Gastroesophageal sphincter (tissue), 4 donors: ENCODE results near the gene TENT4B. TPM values are rescaled to one million over a fixed set of nuclear protein-coding genes. Genes with fewer than 3 reads are reported as not detected.

Source experiments
- ATAC-seq: fragments of 150-250 bp; one replicate; pipeline ENCODE4 v1.9.1; 2016; ENCODE audit warnings: mild to moderate bottlenecking, moderate library complexity
- H3K27ac ChIP-seq, 4 donors: fragments of 200-600 bp; sonication (generic) in 3 of 4; 1 replicate in 3 of 4; 2 replicates in 1 of 4; pipeline ENCODE4 v1.5.1; 2016 to 2019
- H3K27me3 ChIP-seq: fragments of 200-600 bp; sonication (generic); one replicate; pipeline ENCODE4 v1.5.1; 2019
- H3K36me3 ChIP-seq, 2 donors: fragments of 200-600 bp; sonication (generic); one replicate each; pipeline ENCODE4 v1.5.1; 2019; ENCODE audit warnings: control low read depth in 1 of 2
- H3K4me1 ChIP-seq, 3 donors: fragments of 200-600 bp; sonication (generic); 1 replicate in 2 of 3; 2 replicates in 1 of 3; pipeline ENCODE4 v1.5.1; 2016 to 2019; ENCODE audit warnings: control low read depth in 2 of 3
- H3K4me3 ChIP-seq, 2 donors: fragments of 200-600 bp; sonication (generic); one replicate each; pipeline ENCODE4 v1.5.1; 2019; ENCODE audit warnings: mild to moderate bottlenecking in 1 of 2, moderate library complexity in 1 of 2
- H3K9me3 ChIP-seq, 3 donors: fragments of 200-600 bp; sonication (generic); one replicate each; pipeline ENCODE4 v1.5.1; 2017 to 2019; ENCODE audit warnings: control low read depth in 2 of 3
- CTCF ChIP-seq, 4 experiments: fragments of 200-600 bp in 2 of 4; fragments of 450-650 bp in 2 of 4; sonication (generic) in 1 of 4; IDR thresholded peaks; one replicate each; pipeline ENCODE4 v1.5.1; 2017 to 2019; ENCODE audit warnings: antibody characterized with exemption in 4 of 4, mild to moderate bottlenecking in 2 of 4, moderate library complexity in 2 of 4
- EP300 ChIP-seq: sonication (generic); formaldehyde crosslinking; IDR thresholded peaks from one replicate; pipeline ENCODE4 v1.6.1; 2017; ENCODE audit warnings: antibody characterized with exemption, mild to moderate bottlenecking
- POLR2A ChIP-seq, 2 donors: fragments of 450-650 bp; IDR thresholded peaks; one replicate each; pipeline ENCODE4 v1.6.1; 2017; ENCODE audit warnings: antibody characterized with exemption in 2 of 2, mild to moderate bottlenecking in 2 of 2, moderate library complexity in 1 of 2
- POLR2AphosphoS5 ChIP-seq: sonication (generic); formaldehyde crosslinking; IDR thresholded peaks from one replicate; pipeline ENCODE4 v1.6.1; 2017; ENCODE audit warnings: antibody characterized with exemption
- WGBS, 2 donors: methylation state at CpG; one replicate each; pipeline ENCODE4 v1.1.5; 2018; ENCODE audit warnings: low coverage in 1 of 2; 5-methylcytosine and 5-hydroxymethylcytosine counted together
- total RNA-seq, 4 donors: library from RNA; depleted of rRNA; stranded (reverse); fragments of >200 nt; gene quantifications; one replicate each; pipeline ENCODE4 v1.1.0, GENCODE V29; 2016

The TENT4B gene
- total RNA-seq, 4 donors from 2014 or later = 13.9 to 25.7 (median 20.9) TPM

GRCh38 chr16:50252082-50252611 lies 99.0 kb downstream of the TENT4B start:
- 81% methylated on average over 2 of the region's 9 CpGs; no CpG with 5 or more reads in 1 of the 2 donors for WGBS, 2 donors
- Histone ChIP-seq H3K27ac (no peak overlapping the region), H3K4me3 (no peak overlapping the region), H3K4me1 (peaks cover 0 to 10% (median 0%) of the 10 kb centered on the region in 3 donors), H3K9me3 (no peaks in the 10 kb centered on the region), H3K36me3 (no peaks in the 10 kb centered on the region), H3K27me3 (no peaks in the 10 kb centered on the region)
- TF ChIP-seq CTCF (IDR thresholded peaks at IDR 0.05) = no peak
- ATAC-seq = peak; percentile 28

GRCh38 chr16:50252874-50253513 lies 99.9 kb downstream of the TENT4B start:
- Histone ChIP-seq H3K36me3 (no peaks in the 10 kb centered on the region), H3K9me3 (no peaks in the 10 kb centered on the region), H3K27me3 (no peaks in the 10 kb centered on the region), H3K4me3 (no peak overlapping the region), H3K4me1 (peaks cover 0 to 10% (median 0%) of the 10 kb centered on the region in 3 donors), H3K27ac (no peak overlapping the region)
- 69 to 76% methylated on average over 6 to 8 of the region's 12 CpGs for WGBS, 2 donors
- TF ChIP-seq CTCF (IDR thresholded peaks at IDR 0.05) (no peak), EP300 (no peak), POLR2AphosphoS5 (no peak), POLR2A (IDR thresholded peaks at IDR 0.05) (no peak)
- ATAC-seq = no peak

GRCh38 chr16:50253514-50253910 lies 100.4 kb downstream of the TENT4B start:
- H3K36me3 ChIP-seq = no peaks in the 10 kb centered on the region

GRCh38 chr16:50254072-50254471 lies 101.0 kb downstream of the TENT4B start:
- Histone ChIP-seq H3K27me3 (no peaks in the 10 kb centered on the region), H3K27ac (no peak overlapping the region), H3K9me3 (no peaks in the 10 kb centered on the region), H3K4me3 (no peak overlapping the region), H3K36me3 (no peaks in the 10 kb centered on the region), H3K4me1 (peaks cover 0 to 19% (median 0%) of the 10 kb centered on the region in 3 donors)
- no peak for ATAC-seq
- WGBS, 2 donors = 20 to 90% methylated on average over 1 to 4 of the region's 7 CpGs
- TF ChIP-seq EP300 (no peak), POLR2AphosphoS5 (no peak), POLR2A (IDR thresholded peaks at IDR 0.05) (no peak), CTCF (IDR thresholded peaks at IDR 0.05) (no peak)

More at GRCh38 chr16:50253514-50253910, 100.4 kb downstream of the TENT4B start:
- Histone ChIP-seq H3K27me3 (no peaks in the 10 kb centered on the region), H3K9me3 (no peaks in the 10 kb centered on the region), H3K4me1 (peaks cover 0 to 13% (median 0%) of the 10 kb centered on the region in 3 donors), H3K4me3 (no peak overlapping the region), H3K27ac (no peak overlapping the region)
- WGBS, 2 donors = 100% methylated on average over 1 of the region's 8 CpGs; no CpG with 5 or more reads in 1 of the 2 donors
- TF ChIP-seq POLR2A (IDR thresholded peaks at IDR 0.05) (no peak), CTCF (IDR thresholded peaks at IDR 0.05) (no peak), EP300 (no peak), POLR2AphosphoS5 (no peak)
- ATAC-seq = no peak

GRCh38 chr16:50255538-50255937 lies 102.4 kb downstream of the TENT4B start:
- Histone ChIP-seq H3K27me3 (no peaks in the 10 kb centered on the region), H3K9me3 (no peaks in the 10 kb centered on the region), H3K4me3 (no peak overlapping the region), H3K27ac (no peak overlapping the region), H3K36me3 (no peaks in the 10 kb centered on the region), H3K4me1 (peaks cover 0 to 30% (median 7%) of the 10 kb centered on the region in 3 donors)
- TF ChIP-seq POLR2A (IDR thresholded peaks at IDR 0.05) = no peak
- TF ChIP-seq POLR2AphosphoS5 = no peak
- TF ChIP-seq EP300 = no peak
- no peak for TF ChIP-seq CTCF (IDR thresholded peaks at IDR 0.05)
- 80% methylated on average over 1 of the region's 2 CpGs; no CpG with 5 or more reads in 1 of the 2 donors for WGBS, 2 donors
- ATAC-seq = no peak
